Neural progenitor cell (in vitro differentiated cells): ENCODE measurements around the gene WSCD2. TPM values are rescaled to one million over a fixed set of nuclear protein-coding genes. Genes with fewer than 3 reads are reported as not detected.

Experiments
- DNase-seq: peaks from one replicate; pipeline ENCODE4 v3.0.0-alpha.2; 2016; ENCODE audit warnings: low spot score
- H2AFZ ChIP-seq: fragments of 200-600 bp; sonication (generic); replicated peaks from 2 replicates; pipeline ENCODE4 v1.6.1; 2016; ENCODE audit warnings: antibody characterized with exemption
- H3F3A ChIP-seq: fragments of 200-600 bp; sonication (generic); 2 replicates; pipeline ENCODE4 v1.6.1; 2016; ENCODE audit warnings: antibody characterized with exemption, low read depth
- H3K27ac ChIP-seq: fragments of 200-600 bp; sonication (generic); 2 replicates; pipeline ENCODE4 v1.5.1; 2016; ENCODE audit warnings: mild to moderate bottlenecking
- H3K27me3 ChIP-seq: fragments of 200-600 bp; sonication (generic); 2 replicates; pipeline ENCODE4 v1.6.1; 2016; ENCODE audit warnings: mild to moderate bottlenecking, moderate library complexity
- H3K36me3 ChIP-seq: fragments of 200-600 bp; sonication (generic); 2 replicates; pipeline ENCODE4 v1.5.1; 2016
- H3K4me1 ChIP-seq: fragments of 200-600 bp; sonication (generic); 2 replicates; pipeline ENCODE4 v1.6.1; 2016; ENCODE audit warnings: mixed run types
- H3K4me2 ChIP-seq: fragments of 200-600 bp; sonication (generic); 2 replicates; pipeline ENCODE4 v1.6.1; 2016
- H3K4me3 ChIP-seq: fragments of 200-600 bp; sonication (generic); 2 replicates; pipeline ENCODE4 v1.5.1; 2016
- H3K79me2 ChIP-seq: fragments of 200-600 bp; sonication (generic); 2 replicates; pipeline ENCODE4 v1.6.1; 2016; ENCODE audit warnings: low read depth
- H3K9ac ChIP-seq: fragments of 200-600 bp; sonication (generic); 2 replicates; pipeline ENCODE4 v1.6.1; 2016
- H3K9me3 ChIP-seq: fragments of 200-600 bp; sonication (generic); 2 replicates; pipeline ENCODE4 v1.5.1; 2016; ENCODE audit warnings: low read depth
- H4K20me1 ChIP-seq: fragments of 200-600 bp; sonication (generic); 2 replicates; pipeline ENCODE4 v1.6.1; 2016; ENCODE audit warnings: low read depth
- H3K27ac Mint-ChIP-seq: 3 replicates; pipeline ENCODE4 v1.8.0; 2021; ENCODE audit warnings: mixed read lengths
- H3K27me3 Mint-ChIP-seq: 2 replicates; pipeline ENCODE4 v1.8.0; 2022; ENCODE audit warnings: low read depth, mild to moderate bottlenecking, inconsistent platforms, moderate library complexity, mixed read lengths; ENCODE audit not compliant: insufficient read depth
- H3K36me3 Mint-ChIP-seq: 3 replicates; pipeline ENCODE4 v1.8.0; 2021; ENCODE audit warnings: mixed read lengths
- H3K4me1 Mint-ChIP-seq: 3 replicates; pipeline ENCODE4 v1.8.0; 2021; ENCODE audit warnings: mixed read lengths
- H3K4me3 Mint-ChIP-seq: 3 replicates; pipeline ENCODE4 v1.8.0; 2021; ENCODE audit warnings: mild to moderate bottlenecking, moderate library complexity, mixed read lengths
- H3K9me3 Mint-ChIP-seq: 3 replicates; pipeline ENCODE4 v1.8.0; 2020; ENCODE audit warnings: mixed read lengths
- CTCF ChIP-seq: fragments of 200-600 bp; sonication (generic); IDR thresholded peaks from 2 replicates; pipeline ENCODE4 v1.5.1; 2017; ENCODE audit warnings: antibody characterized with exemption, mild to moderate bottlenecking
- EZH2 ChIP-seq: fragments of 200-600 bp; sonication (generic); IDR thresholded peaks from 2 replicates; pipeline ENCODE4 v1.6.1; 2017; ENCODE audit warnings: antibody characterized with exemption, mild to moderate bottlenecking, moderate library complexity
- EZH2phosphoT487 ChIP-seq: fragments of 200-600 bp; sonication (generic); IDR thresholded peaks from 2 replicates; pipeline ENCODE4 v1.6.1; 2017; ENCODE audit warnings: antibody characterized with exemption
- total RNA-seq: library from RNA; depleted of rRNA; stranded (reverse); fragments of >200 nt; gene quantifications from 2 replicates; pipeline ENCODE4 v1.2.3, GENCODE V29; 2015; ENCODE audit warnings: low replicate concordance

WSCD2 gene
- total RNA-seq, 1 donor from 2014 or later = 6.6 TPM

DNA sequence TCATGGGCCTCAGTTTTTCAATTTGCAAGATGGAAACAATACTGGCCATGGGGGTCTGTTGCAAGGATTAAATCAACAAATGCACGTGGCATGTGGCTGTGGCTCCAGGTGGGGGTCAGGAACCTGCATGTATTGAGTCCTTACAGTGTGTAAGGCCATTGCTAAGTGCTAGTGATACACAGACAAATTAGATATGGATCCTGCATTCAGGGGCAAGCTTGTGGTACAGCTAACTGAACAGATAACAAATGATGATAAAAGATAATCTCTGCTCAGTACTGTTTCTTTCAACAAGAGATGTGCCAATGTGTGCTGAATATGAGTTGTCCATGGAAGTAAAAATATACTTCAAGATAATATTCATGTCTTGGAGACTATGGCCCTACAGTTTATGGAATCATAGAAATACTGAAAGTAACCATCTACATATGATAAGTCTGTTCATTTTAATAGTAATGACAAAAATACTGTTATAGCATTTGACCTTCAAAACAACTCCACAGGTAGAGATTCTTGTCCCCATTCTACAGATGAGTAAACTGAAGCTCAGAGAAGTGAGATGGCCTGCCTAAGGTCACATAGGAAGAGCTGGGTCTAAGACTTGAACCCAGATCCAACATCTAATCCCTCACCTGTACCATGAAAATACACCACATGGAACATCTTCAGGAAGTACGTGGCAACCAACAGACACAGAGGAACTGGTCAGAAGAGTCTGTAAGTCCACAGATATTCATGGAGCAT is 7.2 kb upstream of the WSCD2 start:
- H3F3A ChIP-seq = no peaks in the 10 kb centered on the region
- no peaks in the 10 kb centered on the region for H3K9me3 ChIP-seq
- no peaks in the 10 kb centered on the region for H3K79me2 ChIP-seq
- Mint-ChIP-seq H3K27ac (peak overlapping the region; percentile 60), H3K36me3 (peaks cover 1% of the 10 kb centered on the region), H3K4me3 (no peak overlapping the region), H3K4me1 (peaks cover 15% of the 10 kb centered on the region), H3K9me3 (no peaks in the 10 kb centered on the region), H3K27me3 (peaks cover 2% of the 10 kb centered on the region)
- H3K4me2 ChIP-seq = no peak overlapping the region
- no peaks in the 10 kb centered on the region for H3K36me3 ChIP-seq
- no peak overlapping the region for H2AFZ ChIP-seq
- no peaks in the 10 kb centered on the region for H4K20me1 ChIP-seq
- no peak for TF ChIP-seq EZH2phosphoT487
- no peak overlapping the region for H3K27ac ChIP-seq
- no peak overlapping the region for H3K9ac ChIP-seq
- DNase-seq = no peak
- H3K4me3 ChIP-seq = no peak overlapping the region
- peaks cover 4% of the 10 kb centered on the region for H3K27me3 ChIP-seq
- peaks cover 3% of the 10 kb centered on the region for H3K4me1 ChIP-seq

DNA sequence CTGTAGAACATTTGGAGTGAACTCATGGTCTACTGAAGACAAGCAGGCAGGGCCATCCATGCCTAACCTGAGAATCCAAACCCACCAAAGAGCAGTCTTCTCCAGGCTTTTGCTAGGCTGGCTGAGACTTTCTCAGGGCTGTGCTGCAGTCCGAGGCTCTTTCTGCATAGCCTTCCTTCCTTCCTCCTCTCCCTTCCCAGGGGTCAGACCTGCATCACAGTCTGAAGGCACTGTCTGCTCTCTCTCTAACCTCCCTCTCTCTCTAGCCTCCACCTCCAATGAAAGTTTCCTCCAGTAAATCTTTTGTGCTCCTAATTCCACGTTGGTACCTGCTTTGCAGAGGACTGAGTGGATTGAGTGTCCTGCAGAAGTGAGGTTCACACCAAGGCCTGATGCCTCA is 6.4 kb upstream of the WSCD2 start:
- H3F3A ChIP-seq = no peaks in the 10 kb centered on the region
- Mint-ChIP-seq H3K27me3 (peaks cover 2% of the 10 kb centered on the region), H3K9me3 (no peaks in the 10 kb centered on the region), H3K27ac (no peak overlapping the region), H3K36me3 (peaks cover 1% of the 10 kb centered on the region), H3K4me3 (no peak overlapping the region), H3K4me1 (peaks cover 11% of the 10 kb centered on the region)
- H3K4me3 ChIP-seq = no peak overlapping the region
- H3K27me3 ChIP-seq = peaks cover 4% of the 10 kb centered on the region
- H4K20me1 ChIP-seq = no peaks in the 10 kb centered on the region
- H3K79me2 ChIP-seq = no peaks in the 10 kb centered on the region
- H3K27ac ChIP-seq = no peak overlapping the region
- DNase-seq = no peak
- TF ChIP-seq EZH2 (no peak), CTCF (no peak), EZH2phosphoT487 (no peak)
- H2AFZ ChIP-seq = no peak overlapping the region
- no peak overlapping the region for H3K9ac ChIP-seq
- H3K36me3 ChIP-seq = no peaks in the 10 kb centered on the region
- H3K9me3 ChIP-seq = no peaks in the 10 kb centered on the region
- H3K4me1 ChIP-seq = peaks cover under 1% of the 10 kb centered on the region
- no peak overlapping the region for H3K4me2 ChIP-seq

GRCh38 chr12:108123402-108123801 is 5.7 kb upstream of the WSCD2 start:
- DNase-seq = no peak
- Histone ChIP-seq H3K4me1 (no peaks in the 10 kb centered on the region), H3K4me2 (no peak overlapping the region), H3K27ac (no peak overlapping the region), H3F3A (no peaks in the 10 kb centered on the region), H3K27me3 (peaks cover 4% of the 10 kb centered on the region), H3K4me3 (no peak overlapping the region), H3K9ac (no peak overlapping the region), H3K9me3 (no peaks in the 10 kb centered on the region), H3K36me3 (no peaks in the 10 kb centered on the region), H2AFZ (no peak overlapping the region), H3K79me2 (no peaks in the 10 kb centered on the region), H4K20me1 (no peaks in the 10 kb centered on the region)
- no peak overlapping the region for H3K27ac Mint-ChIP-seq
- H3K36me3 Mint-ChIP-seq = peaks cover 1% of the 10 kb centered on the region
- H3K4me1 Mint-ChIP-seq = peaks cover 7% of the 10 kb centered on the region
- no peaks in the 10 kb centered on the region for H3K9me3 Mint-ChIP-seq
- H3K27me3 Mint-ChIP-seq = peaks cover 3% of the 10 kb centered on the region
- H3K4me3 Mint-ChIP-seq = no peak overlapping the region
- no peak for TF ChIP-seq CTCF
- TF ChIP-seq EZH2phosphoT487 = no peak
- no peak for TF ChIP-seq EZH2

DNA sequence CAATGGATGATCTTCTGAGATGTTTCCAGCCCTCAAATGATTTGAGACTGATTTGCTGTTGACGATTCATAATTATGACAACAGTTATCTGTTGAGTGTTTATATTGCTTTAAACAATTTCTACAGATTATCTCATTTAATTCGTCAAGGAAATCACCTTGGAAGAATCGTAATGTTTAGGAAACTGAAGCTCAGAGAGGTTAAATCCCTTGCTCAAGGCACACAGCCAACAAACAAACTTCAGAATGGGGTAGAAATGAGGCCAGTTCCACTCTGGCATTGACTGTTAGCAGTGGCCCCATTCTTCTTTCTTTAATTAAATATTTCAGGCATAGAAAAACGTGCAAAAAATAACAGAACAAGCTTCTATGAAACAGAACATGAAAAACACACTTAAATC is 4.0 kb upstream of the WSCD2 start:
- no peak for TF ChIP-seq EZH2phosphoT487
- no peak for TF ChIP-seq EZH2
- no peak for TF ChIP-seq CTCF
- H3K4me3 Mint-ChIP-seq = no peak overlapping the region
- no peaks in the 10 kb centered on the region for H3K9me3 ChIP-seq
- H3K9me3 Mint-ChIP-seq = no peaks in the 10 kb centered on the region
- H3K9ac ChIP-seq = no peak overlapping the region
- H3F3A ChIP-seq = peaks cover 14% of the 10 kb centered on the region
- no peaks in the 10 kb centered on the region for H3K36me3 ChIP-seq
- H3K4me2 ChIP-seq = no peak overlapping the region
- peaks cover 10% of the 10 kb centered on the region for H3K27me3 ChIP-seq
- H3K36me3 Mint-ChIP-seq = peaks cover 1% of the 10 kb centered on the region
- H3K4me3 ChIP-seq = no peak overlapping the region
- H2AFZ ChIP-seq = no peak overlapping the region
- H3K4me1 ChIP-seq = no peaks in the 10 kb centered on the region
- H4K20me1 ChIP-seq = no peaks in the 10 kb centered on the region
- no peaks in the 10 kb centered on the region for H3K79me2 ChIP-seq
- no peak overlapping the region for H3K27ac ChIP-seq
- no peak overlapping the region for H3K27ac Mint-ChIP-seq
- no peak for DNase-seq
- H3K4me1 Mint-ChIP-seq = peaks cover 8% of the 10 kb centered on the region
- peaks cover 4% of the 10 kb centered on the region for H3K27me3 Mint-ChIP-seq
